T follicular helper cell (primary cell): Measurements from ENCODE around the gene MEGF11.

Source experiments
- DNase-seq: peaks from one replicate; pipeline ENCODE4 v3.0.0-alpha.2; 2020; ENCODE audit warnings: low read depth

The MEGF11 gene

DNA sequence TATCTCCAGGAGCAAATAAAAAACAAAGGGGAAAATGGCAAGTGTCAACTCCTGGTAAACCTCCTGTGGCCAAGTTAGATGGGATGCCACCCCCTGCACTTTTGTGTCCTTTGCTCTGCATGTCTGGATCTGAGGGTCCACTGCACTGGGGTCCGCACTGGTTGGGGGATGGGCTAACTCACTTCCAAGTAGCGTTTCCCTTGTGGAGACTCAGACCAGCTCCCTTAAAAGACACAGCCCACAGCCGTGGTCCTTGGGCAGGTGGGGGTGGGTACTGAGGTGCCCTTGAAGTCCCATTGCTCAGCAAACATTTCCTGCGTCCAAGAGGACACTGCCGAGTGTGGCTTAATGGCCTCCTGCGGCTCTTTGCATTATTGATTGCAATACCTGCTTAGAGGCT, 188.2 kb downstream of the MEGF11 start:
- no peak for DNase-seq

DNA sequence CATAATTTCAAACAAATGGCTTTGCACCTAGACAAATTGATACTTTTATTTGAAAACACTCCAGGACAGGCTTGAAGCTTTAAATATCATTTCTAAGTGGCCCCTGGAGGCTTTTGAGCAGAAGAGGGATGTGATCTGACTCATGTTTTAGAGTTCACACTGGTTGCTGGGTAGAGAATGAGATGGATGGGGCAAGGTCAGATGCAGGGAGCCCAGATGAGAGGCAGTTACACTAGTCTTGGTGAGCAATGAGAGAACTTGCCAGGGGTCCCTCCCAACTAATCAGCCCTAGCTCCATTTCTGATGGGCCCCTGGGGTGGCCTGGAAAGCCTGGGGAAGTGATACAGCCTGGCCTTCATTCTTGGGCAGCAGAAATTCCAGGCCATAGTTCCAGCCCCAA, 190.4 kb downstream of the MEGF11 start:
- DNase-seq = no peak

DNA sequence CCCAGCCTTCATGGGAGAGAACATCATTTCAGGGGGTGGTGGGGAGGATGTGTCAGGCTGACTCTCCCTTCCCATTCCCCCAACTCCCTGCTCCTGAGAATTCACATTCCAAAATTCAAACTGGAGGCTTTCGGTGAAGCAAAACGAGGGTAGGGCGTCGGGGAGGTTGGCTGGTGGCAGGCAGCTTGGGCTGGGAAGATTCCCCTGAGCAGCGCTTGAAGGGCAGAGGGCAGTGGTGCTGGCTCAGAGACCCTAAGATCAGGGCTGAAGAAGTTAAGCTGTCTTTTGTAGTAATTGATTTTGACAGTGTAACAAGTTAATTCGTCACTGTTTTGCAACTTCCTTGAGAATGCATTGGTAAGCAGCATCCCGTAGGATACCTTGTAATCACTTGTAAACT, 196.5 kb downstream of the MEGF11 start:
- DNase-seq = no peak

DNA sequence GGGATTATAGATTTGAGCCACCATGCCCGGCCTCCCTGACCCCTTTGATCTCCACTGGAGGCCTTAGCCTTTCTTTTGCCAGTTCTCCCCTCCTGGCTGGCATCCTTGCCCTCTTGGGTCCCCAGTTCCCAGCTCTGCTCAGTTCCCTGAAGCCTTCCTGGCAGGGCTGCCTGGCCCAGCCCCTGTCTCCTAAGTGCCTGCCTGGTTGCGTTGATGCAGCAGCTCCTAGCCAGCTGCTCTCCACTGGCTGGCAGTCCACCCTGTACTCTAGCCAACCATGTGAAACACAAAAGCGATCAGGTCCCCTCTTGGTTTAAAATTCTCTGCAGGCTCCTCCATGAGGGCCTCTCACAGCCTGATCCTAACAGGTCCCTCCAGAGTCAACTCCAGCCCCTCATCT, 199.6 kb downstream of the MEGF11 start:
- DNase-seq = no peak

DNA sequence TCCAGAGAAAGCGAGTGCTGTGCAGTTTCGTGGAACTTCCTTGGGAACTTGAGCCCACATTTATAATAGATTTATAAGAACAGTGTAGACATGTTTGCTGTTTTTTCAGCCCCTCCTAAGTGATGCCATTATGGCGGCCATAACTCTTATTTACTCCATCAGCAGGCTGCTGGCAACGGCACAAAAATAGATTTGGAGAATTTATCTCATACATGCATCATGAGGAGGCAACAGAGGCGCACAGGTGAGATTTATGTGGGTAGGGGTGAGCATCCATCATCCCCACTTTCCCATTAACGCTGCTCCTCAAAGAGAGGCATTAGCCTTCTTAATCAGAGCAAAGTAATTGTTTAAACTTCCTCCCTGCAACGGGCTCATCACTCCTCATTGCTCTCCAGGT, 201.7 kb downstream of the MEGF11 start:
- DNase-seq = no peak

DNA sequence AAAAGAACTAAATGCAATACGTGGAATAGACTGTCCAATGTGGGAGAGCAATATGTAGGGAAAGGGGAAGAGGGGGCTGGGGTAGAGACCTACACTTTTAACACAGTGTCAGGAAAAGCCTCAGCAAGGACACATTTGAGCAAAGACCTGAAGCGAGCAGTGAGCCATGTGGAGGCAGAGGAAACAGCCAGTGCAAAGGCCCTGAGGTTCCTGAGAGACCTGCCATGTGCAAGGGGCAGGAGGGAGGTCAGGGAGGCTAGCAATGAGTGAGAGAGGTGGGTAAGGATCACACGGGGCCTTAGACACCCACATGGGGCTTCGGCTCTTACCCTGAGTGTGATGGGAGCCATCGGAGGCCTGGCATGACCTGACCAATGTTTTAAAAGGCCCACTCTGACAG, 203.3 kb downstream of the MEGF11 start:
- no peak for DNase-seq

DNA sequence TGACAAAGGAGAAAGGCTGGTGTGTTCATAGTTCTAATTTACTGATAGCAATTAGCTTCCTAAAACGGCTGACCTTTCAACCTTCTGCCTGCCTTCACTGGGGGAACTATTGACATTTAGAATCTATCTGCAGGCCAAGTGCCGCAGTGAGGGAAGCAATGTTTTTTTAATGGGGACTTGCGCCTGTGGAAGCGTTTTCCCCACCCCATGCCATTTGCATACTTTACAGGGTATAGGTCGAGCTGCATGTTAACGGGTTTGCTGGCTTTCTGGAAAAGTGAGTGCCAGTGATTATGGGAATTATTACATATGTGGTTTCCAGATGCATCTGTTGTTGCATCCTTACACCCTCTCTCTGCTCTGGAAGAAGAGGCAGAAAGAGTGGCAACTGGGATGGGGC, 204.2 kb downstream of the MEGF11 start:
- no peak for DNase-seq

DNA sequence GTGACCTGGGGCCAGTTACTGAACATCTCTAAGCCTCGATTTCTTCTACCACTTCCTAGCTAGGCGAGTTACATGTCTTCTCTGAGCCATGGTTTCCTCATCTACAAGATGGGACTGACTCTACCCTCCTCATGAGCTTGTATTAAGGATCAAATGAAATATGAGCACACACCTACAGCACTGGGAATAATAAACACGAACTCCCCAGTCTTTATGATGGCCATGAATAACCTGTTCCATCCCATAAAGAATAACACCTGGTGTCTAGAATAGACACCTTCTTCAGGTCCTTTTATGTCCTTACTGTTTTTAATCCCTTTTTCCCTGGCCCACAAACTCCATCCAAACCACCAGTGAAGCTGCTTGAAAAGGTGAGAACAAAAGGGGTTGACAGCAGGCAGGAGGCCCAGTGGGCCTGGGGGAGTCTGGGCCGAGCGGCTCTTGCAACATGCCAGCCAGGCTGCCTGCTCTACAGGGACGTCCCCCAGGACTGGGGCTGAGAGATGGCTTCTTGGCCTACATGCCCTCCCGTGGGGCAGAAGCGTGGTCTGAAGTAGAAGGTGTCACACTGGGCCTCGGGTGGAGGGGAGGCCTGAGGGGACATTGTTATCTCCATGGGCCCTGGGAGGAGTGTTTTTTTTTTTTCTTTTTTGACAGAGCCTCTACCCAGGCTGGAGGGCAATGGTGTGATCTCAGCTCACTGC, 206.1 kb downstream of the MEGF11 start:
- no peak for DNase-seq

DNA sequence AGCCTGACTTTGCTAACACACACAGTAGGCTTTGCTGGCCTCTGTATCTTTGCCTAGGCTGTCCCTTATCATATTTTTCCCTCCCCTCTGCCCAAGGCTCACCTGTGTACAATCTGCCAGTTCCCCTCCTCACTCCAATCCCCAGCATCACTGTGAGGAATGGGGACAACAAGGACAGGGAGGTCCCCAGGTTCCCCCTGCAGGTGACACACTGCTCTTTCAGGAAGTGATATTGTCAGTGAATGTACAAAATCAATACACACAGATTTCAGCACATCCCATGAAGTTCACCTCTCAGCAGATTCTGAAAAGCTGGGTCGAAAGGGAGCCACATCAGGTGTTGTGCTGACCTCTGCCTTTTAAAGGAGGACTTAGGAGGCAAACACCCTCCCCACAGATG, 206.8 kb downstream of the MEGF11 start:
- no peak for DNase-seq

DNA sequence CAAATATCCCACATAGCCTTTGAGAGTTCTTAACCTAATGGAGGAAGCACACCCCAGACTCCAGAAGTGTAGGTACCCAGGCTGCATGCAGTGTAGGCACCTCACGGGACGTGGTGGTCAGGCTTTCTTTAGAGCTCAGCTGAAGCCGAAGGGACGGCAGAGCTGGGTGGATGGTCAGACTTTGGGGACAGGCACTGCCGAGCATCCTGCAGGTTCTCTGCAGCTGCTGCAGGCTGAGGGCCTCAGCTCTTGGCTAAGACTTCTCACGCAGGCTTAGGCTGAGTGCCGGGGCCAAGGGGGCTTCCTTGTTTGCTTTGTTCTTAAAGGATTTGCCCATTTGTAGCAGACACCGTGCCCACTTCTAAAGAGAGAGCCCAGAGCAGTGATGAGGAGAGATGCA, 207.2 kb downstream of the MEGF11 start:
- no peak for DNase-seq

DNA sequence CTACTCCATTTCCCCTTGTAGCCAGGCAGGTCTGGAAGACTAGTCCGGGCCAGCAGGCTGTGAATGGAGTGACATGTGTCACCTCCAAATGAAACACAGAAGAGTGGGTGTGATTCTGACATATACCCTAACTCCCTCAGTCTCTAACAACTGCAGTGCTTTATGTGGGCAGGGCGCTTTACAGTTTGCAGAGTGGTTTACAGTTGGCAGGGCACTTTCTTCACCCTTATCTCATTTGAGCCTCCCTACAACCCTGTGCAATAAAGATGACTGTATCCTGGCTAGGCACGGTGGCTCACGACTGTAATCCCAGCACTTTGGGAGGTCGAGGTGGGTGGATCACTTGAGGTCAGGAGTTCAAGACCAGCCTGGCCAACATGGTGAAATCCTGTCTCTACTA, 208.0 kb downstream of the MEGF11 start:
- DNase-seq = no peak

DNA sequence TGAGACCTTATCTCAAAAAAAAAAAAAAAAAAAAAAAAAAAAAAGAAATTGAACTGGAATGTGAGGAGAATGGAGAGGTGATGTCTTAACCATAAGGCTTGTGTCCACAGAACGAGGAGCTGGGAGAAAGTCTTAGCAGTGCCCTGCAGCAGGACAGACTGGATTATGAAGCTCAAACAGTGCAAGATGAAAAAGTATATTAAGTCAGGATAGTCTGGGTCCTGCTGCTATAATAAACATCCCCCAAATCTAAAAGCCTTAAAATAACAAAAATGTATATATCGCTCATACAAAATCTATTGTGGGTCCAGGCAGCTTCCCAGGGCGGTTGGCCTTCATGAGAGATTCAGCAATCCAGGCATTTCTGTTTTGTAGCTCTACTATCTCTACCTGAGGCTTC, 208.7 kb downstream of the MEGF11 start:
- DNase-seq = no peak

DNA sequence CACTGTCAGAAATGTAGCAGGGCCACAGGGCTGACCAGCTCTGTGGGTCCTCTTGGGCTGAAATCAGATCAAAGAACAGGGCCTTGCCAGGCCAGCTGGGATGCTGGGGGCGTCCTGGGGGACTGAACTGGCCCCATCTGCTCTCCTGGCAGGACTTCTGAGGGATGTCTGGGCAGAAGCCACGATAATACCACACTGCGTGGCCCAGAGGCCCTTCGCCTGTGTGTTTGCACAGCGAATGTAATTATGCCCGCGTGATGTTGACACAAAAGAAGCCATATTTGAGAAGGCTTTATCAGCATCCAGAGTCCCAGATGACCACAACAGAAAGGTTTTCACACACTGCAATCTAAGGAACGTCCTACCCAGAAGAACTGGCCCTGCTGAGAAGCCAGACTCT, 210.3 kb downstream of the MEGF11 start:
- no peak for DNase-seq

DNA sequence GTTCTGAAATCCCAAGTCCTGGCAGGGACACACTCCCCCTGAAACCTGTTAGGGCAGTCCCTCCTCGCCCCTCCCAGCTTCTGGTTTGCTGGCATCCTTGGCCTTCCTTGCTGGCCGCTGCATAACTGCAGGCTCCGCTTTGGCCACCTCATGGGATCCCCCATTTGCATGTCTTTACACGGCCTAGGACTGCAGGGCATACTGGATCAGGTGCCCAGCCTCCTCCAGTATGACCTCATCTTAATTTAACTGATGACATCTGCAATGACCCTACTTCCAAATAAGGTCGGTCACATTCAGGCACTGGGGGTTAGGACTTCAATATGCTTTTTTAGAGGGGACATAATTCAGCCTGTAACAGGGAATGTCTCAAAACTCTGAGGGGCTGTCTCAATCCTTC, 210.9 kb downstream of the MEGF11 start:
- DNase-seq = no peak

DNA sequence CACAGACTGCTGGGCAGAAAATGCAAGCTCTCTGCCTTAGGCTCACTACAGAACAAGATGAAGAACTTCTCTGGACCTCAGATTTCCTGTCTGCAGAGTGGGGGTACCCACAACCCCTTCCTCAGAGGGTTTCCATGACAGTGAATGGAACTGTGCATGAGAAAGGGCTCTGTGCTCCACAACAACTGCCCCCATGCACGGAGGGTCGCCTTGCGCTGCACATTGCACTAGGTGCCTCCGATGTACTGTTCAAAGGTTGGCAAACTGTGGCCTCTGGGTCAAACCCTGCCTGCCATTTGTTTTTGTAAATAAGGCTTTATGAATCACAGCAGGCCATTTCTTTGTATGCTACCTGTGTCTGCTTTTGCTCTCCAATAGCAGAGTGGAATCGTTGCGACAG, 212.3 kb downstream of the MEGF11 start:
- no peak for DNase-seq

DNA sequence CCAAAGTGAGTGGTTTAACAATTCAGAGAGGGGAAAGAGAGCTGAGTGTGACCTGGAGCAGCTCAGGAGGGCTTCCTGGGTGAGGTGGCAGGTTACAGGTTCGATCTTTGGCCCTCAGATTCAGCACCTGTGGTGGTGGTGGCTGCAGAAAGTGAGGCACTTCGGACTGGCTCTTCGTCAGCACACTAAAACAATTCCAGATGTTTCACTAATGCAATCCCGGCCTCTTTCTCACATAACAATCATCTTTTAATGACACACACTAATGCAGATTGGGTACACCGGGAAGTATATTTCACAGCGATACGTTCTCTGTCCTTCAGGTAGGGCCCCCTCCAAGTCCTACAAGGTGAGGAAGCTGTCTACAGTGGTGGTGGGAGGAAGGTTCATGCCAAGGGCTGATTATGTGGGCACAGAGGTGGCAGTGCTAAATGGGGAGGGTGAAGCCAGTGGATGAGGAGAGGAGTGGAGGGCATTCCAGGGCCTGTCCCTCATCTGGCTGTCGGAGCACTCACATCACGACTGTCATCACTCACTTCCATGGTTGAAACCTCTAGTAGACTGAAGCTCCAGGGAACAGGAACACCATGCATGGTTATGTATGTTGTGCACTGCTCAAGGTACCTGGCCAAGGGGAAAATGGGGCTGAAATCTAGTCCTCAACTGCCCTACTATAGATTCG, 213.2 kb downstream of the MEGF11 start:
- DNase-seq = no peak

DNA sequence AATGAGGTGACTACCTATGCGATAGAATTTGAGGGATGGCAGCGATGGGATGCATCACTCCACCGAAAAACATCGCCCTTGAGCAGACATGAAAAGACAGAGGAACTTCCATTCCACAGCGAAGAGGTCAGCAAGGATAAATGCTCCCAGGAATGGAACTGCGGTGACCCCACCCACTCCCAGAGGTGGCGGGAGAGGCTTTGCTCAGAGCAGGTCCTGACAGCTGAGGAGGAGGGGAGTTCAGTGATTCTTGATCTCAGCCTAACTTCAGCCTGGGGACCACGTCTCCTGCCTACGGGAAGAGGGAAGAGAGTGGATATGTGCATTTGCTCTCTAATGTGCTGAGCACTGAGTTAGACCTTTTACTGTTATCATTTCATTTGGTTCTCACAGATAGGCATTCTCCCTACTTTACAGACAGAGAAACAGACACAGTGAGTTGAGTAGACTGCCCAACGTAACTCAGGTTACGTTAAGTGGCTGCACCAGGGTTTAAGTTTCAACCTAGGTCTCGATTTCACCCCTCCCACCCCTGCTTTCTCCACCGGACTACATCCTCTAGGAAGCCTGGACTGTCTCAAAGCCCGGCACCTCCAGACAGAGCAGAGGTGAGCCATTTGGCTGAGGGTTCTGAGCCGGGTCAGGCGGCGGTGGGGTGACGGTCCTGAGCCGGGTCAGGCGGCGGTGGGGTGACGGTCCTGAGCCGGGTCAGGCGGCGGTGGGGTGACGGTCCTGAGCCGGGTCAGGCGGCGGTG, 214.3 kb downstream of the MEGF11 start:
- no peak for DNase-seq

DNA sequence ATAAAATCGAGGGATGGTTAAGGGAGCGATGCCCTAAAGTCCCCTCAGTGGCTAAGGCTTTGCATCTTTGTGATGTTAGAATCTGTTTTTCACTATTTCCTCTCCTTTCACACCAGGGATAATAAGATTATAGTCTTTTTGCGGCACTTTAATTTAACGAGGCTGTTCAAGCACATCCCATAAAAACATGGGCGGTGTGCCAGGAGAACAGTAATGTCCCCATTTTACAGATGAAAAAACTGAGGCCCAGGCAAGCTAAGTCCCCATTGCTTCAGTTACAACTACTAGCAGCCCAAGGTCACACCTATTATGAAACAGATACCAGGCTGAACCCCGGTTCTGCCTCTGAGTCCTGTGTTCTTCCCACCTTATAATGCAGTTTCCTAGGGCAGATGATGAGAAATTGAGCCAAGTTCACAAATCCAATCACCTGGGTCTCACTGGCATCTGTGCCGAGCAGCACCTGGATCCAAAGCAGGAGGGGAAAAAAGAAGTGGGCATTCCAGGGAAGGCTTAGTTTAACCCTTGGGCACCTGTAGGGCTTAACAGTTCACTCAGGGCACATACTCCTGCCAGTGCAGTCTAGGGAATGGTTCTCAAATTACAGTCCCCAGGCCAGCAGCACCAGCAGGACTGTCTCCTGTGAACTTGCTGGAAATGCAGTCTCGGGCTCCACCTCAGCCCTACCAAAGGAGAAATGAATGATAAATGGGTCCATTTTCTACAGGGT, 215.0 kb downstream of the MEGF11 start:
- DNase-seq = no peak

DNA sequence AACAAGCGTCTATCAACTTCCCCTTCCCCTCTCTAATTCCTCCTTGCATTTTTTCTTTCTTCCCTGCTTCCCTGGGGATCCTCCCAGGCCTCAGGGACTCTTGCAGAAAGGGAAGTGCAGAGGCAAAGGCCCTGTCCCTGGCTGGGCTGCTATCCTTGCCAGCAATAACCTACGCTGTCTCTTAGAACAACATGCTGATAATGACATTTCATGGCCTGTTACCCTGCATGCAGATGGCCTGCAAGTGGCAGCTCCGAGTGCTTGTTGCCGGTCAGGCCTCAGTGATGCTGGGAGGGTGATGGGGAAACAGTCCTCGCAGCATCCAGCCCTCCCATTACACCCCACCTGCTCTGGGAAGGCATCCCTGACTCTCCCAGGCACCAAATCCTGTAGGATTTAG, 216.7 kb downstream of the MEGF11 start:
- DNase-seq = no peak

DNA sequence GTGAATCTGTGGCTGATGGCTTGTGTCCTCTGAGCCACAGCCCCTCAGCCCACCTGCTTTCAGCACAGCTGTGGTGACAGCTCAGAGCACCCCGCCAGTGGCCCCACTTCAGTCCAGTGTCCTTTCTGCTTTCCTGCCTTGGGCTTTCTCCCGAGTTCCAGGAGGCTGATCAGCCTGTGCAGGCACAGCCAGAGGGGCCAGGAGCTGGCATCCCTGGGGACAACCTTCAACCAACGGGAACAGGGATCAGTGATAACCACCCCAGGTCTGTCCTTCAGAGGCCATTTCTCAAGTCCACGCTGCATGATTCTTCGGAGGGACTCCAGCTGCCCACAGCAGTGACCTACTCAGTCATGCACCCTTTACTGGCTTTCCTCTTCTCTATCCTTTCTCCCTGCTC, 217.6 kb downstream of the MEGF11 start:
- no peak for DNase-seq

DNA sequence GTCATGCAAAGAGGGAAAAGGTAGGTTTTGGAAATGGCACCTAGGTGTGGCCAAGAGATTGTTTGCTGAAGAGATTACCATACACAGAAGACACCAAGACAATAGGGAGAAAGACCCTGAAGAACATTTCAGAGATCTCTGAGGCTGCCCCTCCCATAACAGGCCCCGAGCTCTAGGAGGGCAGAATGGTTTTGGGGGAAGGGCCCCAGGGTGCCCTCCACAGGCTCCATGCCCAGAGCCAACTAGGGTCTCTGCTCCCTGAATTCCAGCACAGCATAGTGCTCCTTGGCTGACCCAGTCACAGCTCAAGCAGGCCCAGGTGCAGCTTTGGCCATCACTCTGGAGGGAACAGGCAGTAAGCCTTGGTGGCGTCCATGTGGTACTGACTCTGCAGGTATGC, 220.4 kb downstream of the MEGF11 start:
- no peak for DNase-seq

DNA sequence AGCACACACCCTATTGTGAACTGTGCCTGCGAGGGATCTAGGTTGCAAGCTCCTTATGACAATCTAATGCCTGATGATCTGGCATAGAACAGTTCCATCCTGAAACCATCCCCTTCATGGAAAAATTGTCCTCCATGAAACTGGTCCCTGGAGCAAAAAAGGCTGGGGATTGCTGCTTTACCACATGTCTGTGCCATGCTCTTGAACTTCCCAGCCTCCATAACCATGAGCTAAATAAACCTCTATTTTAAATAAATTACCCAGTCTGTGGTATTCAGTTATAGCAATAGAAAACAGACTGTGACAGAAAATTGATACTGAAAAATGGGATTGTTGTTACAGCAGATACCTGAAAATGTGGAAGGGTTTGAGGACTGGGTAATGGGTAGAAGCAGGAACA, 221.5 kb downstream of the MEGF11 start:
- no peak for DNase-seq

DNA sequence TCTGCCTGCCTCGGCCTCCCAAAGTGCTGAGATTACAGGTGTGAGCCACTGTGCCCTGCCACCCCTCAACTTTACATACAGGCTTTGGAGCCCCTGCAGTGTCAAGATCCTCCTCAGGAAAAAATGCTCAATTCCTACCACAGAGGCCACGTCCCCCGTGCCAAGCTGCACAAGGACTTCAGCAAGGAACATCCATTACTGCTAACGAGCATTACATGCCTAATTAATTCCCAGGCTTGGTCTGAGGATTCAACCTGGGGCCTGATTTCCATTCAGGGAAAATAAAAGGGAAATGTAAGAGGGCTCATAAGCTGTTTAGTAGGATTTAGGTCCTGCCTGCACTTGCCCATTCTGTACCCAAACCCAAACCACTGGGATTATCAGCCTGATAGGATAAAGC, 222.9 kb downstream of the MEGF11 start:
- DNase-seq = no peak
